Central memory CD4-positive, alpha-beta T cell (primary cell): ENCODE results near the gene FBXO44.

Experiments
- DNase-seq: peaks from one replicate; pipeline ENCODE4 v3.0.0; 2022

The FBXO44 gene

DNA sequence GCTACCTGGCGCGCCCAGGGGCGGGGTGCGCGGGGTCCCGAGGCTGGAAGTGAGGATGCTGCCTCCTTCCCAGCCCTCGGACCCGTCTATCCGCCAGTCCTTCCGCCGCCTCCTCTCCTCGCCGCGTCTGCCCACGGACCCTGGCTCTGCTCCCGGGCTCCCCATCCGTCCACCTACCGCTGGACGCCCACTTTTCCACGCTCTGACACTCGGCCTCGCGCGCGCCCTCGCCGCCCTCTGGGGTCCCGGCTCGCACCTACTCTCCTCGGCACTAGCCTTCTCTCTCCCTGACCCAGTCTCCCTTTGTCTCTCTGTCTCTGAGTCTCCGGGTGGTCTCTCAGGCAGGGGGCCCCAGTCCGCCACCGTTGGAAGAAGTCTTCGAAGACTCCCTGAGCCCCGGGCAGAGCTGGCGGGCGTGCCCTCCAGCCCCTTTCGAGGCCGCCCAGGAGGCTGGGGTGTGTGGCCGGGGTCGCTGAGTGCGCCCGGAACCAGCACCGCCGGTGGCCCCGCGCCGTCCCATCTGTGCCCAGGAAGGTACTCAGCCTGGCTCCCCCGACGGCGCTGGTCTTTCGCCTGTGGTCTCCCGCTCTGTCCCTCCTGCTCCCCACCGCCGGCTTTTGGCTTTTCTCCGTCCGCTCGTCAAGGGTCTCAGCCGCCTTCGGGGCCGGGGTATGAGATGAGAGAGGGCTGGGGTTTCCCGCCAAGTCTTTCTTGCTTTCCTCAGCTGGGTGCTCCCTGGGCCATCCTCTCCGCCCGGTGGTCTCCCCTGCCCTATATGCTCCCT, 37.4 kb downstream of the FBXO44 start:
- DNase-seq, result no peak

DNA sequence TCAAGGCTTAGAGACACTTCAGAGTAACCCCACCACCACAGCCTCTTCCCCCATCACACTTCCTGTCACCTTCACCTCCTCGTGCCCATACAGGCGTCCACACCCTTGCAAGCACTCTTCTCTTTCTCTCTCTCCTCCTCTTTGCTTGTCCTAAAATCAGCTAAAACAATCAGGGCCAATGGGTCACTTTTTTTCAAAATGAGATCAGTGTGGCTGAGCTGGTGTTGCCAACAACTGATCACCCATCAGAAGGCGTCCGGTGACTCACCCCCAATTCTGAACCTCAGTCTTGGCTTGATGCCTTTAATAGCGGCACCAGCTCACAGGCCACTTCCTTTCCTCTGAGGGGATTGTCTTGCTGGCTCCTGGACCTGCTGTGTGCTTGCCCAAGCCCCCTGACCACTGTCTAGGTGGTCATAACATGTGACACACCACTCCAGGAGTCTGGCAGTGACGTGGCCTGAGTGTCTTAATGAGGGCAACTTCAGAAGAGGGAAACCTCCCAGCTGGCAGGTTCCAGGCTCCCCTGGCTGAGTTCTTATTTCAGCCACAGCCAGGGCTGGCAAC, 38.4 kb downstream of the FBXO44 start:
- no peak for DNase-seq

DNA sequence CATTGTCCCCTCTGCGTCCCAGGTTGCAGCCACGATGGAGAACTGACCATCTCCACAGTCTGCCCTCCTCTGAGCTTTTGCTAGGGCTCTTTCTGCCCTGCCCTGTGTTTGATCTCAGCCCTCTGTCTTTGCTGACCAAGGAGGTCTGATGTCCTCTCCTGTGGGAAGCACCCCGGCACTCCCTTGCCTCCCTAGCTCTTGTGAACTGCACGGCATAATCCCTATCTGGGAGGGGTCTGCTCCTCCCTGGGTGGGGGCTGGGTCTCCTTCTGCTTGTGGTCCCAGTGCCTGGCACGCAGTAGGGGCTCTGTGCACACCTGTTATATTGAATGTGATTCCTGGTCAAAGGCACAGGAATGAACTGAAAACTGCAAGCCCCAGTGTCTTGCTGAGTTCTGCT, 39.2 kb downstream of the FBXO44 start:
- no peak for DNase-seq

DNA sequence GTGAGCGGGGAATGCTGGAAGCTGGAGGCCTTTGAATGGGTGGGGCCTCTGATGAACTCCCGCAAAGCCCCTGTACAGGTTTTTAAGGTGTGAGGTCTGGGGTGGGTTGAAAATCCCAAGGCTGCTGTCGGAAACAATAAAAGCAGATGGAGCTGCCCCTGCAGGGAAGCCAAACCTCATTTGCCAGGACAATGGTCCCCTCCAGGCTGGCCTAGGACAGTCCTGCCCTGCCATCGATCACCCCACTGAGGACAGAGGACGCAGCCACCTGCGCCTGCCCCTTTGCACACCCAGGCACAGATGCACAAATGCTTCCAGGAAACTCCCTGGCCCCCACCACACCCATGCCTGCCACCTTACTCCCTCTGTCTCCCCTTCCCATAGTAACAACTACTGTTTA, 41.2 kb downstream of the FBXO44 start:
- no peak for DNase-seq

DNA sequence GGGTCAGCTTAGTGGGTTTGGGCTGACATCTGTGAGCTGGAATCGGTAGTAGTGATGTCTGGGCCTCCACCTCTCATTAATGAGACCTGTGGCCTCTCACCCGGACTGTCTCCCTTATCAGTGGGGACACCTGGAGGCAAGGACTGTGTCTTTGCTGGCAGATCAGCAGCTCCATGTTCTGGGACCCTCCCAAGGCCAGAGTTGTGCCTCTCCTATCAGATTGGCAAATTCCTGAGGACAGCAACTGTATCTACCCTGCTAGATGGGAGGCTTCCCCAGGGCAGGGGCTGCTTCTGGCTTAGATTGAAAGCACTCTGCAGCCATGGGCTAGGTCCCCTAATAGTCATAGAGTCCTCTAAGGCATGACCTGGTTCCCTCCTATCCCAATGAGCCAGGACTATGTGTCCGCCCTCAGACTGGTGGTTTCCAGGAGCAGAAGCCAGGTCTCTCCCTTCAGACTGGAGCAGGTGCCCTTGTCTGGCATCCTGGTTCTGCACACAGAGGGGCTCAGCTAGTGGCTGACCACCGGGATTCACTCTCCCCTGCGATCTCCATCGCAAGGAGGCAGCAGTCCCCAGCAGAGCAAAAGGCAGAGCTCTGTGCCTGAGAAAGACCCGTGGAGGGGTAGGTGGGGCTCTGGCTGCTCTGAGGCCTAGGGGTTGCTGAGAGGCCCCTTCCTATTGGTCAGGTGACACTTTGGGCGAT, 42.7 kb downstream of the FBXO44 start:
- DNase-seq, result no peak

DNA sequence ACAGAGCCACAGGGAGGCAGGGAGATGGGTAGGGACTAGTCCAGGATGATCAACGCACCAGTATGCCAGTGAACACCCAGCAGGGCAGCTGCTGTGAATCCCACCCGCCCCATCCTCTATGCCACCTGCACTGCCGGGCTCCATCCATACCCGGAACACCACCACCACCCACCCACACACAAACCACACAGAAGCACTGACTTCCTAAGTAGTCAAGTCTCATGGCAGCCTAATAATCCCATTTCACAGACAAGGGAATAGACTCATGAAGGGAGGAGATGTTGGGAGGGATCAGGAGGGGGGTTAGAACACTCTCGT, 43.2 kb downstream of the FBXO44 start:
- no peak for DNase-seq

DNA sequence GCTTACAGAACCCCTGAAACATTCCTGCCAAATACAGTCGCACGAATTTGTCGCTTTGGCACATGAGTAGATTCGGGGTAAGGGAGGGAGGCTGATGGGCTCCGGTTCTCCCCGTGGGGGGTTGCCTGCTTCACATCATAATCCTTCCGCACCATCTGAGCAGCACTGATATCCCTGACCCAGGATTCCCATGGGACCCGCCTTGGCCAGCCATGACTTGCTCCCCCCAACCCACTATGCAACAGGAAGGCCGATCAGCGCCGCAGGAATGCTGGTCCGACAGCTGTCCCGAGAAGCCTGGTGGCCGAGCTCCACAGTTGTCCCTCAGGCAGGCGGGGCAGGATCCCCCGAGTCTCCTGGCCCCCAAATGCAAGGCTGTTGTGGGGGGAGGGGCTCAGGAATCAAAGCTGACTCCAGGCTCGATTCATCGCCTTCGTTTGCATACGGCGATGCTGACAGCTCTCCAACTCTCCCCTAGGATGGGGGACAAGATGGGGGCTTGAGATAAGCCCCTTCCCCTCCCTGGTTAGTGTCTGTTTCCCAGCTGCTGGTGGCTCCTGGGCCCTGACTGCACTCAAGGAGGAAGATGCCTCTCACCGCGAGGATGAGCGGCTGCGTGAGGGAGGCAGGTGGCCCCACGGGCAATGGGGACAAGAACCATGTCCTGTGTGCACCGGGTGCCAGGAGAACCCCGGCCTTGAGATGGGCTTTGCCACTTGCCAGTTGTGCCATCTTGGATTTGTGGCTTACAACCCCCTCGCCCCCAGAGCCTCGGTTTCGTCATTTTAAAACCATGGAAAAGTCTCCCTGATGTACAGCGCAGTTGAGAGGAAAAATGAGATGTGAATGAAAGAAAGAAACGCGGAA, 46.2 kb downstream of the FBXO44 start:
- DNase-seq, result no peak

DNA sequence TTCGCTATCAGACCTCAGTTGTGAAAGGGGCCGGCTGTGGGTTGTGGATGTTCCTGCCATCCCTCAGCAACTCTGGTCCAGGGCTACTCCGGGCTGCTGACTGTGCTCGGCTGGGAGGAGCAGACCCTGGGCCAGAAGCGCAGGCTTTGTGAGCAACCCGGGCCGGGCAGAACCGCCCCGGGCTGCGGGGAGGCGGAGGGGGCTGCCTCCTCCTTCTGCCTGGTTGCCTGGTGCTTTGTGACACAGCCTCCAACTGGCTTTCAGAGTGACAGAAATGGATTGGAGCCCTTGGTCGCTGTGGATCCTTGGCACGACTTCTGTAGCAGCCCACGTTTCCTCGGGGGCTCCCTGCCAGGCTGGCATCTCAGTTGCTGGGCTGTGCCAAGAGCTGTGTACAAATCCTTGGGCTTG, 46.9 kb downstream of the FBXO44 start:
- DNase-seq, result no peak

DNA sequence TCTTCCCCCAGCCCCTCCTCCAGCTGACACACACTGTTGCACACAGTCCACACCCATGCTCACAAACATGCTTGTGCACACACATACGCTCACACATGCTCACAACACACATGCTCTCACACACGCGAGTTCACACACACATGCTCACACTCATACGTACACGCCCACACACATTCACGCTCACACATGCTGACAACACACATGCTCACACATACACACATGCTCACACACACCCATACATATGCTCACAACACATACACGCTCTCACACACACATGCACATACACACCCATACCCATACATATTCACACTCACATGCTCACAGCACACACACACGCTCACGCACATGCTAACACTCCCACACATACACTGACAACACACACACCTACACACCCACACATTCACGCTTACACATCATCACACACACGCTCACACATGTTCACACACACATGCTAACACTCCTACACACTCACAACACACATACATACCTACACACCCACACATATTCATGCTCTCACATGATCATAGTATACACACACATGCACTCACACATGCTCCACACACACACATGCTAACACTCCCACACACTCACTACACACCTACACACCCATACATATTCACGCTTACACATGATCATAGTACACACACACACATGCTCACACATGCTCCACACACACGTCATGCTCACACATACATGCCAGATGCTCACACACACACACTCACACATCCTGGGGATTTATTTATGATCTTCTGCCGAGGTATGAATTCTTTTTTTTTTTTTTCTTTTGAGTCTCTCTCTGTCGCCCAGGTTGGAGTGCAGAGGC, 47.5 kb downstream of the FBXO44 start:
- no peak for DNase-seq

DNA sequence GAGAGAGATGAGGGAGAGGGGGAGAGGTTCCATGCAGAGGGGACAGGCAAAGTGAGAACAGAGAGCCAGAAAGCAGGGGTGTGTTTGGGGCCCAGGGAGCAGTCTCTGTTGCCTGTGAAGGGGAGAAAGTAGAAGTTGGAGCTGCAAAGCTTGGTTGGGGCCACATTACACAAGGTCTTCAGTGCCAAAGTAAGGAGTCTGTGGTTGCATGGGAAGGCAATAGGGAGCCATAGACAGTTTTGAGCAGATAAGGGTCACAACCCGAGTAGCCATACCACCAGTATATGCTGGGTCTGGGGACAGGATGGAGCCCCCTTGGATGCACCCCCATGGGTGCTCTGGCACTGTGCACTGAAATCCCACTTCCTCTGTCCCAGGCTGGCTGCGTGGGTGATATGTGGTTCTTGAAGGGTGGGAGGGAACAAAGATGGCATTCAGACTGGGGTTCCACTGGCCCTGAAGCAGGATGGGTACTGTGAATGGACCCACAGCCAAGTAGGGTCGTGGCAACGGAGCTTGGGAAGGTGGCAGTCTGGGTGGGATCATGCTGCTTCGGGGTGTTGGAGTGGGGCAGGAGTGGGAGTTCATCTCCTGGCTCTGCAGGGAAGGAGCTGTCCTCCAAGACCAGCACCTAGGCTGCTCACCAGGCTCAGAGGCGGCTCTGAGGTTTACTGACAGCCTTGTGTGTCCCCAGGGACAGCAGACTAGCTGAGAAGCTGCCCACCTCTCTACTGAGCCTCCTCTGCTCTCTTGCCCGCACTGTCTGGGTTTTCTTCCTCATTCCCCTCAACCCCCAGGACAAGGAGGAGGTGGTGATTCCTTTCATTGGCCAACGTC, 48.9 kb downstream of the FBXO44 start:
- DNase-seq, result no peak

DNA sequence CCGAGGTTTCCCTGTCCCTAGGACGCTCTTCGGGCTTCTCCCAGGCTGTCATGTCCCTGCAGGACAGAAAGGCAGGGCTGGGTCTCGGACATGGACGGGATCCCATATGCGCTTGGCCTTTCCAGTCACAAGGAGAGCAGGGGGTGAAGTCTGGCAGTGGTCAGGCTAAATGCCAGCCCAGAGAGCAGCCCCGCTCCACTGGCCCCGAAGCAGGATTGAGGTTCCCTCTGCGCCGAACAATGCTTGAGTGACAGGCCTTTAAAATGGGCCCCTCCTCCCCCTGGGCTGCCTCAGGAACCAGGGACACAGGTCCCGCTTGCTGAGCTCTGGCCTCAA, 49.5 kb downstream of the FBXO44 start:
- DNase-seq, result no peak

DNA sequence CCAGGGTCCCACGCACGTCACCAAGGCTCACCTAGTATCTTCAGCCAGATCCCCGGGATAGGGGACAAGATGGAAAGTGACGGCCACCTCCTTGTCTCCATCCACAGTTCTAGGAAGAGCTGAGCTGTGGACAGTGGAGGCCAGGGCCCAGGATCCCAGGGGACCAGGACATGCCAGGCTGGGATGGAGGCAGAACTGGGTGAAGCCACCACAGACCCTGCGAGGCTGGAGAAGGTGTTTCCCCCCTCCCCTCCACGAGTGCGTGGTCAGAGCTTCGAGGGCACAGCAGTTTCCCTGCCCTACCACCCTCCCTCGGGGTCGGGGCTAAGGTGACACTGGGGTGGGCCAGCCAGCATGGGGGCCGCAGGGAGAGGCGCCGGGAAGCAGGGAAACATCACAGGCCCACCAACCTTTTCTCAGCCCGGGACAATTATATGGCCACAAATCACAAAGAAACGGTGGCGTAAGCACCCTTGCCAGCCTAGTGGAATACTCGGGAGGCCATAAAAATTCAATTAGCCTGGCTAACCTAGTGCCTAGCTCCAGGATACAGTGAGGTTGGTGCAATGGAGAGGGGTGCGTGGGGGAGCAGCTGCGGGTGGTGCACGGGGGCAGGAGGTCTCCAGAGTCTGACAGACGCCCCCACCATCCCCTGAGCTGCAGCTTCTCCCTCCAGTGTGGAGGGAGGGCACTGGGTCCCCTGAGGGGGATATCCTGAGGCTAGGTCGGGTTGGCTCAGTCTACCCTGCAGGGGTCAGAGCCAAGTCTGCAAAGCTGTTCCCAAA, 50.2 kb downstream of the FBXO44 start:
- no peak for DNase-seq

DNA sequence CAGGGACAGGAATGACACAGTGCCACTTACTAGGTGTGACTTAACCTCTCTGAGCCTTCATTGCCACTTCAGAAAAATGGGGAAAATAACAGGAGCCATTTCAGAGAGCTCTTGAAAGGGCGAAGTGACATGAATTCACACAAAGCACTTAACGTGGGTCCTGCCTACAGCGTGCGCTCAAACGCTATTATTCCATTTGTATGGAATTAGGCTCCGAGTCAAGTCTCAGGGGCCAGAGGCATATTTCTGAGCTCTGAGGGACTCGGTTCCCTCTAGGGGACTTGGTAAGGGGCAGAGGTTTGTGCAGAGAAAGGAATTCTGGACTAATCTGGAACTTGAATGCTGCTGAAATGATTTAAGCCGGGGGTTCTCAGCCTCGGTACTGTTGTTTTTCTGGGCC, 50.9 kb downstream of the FBXO44 start:
- no peak for DNase-seq

DNA sequence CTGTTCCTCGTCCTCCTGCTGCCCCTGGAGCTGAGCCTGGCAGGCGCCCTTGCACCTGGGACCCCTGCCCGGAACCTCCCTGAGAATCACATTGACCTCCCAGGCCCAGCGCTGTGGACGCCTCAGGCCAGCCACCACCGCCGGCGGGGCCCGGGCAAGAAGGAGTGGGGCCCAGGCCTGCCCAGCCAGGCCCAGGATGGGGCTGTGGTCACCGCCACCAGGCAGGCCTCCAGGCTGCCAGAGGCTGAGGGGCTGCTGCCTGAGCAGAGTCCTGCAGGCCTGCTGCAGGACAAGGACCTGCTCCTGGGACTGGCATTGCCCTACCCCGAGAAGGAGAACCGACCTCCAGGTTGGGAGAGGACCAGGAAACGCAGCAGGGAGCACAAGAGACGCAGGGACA, 51.6 kb downstream of the FBXO44 start:
- DNase-seq, result no peak

DNA sequence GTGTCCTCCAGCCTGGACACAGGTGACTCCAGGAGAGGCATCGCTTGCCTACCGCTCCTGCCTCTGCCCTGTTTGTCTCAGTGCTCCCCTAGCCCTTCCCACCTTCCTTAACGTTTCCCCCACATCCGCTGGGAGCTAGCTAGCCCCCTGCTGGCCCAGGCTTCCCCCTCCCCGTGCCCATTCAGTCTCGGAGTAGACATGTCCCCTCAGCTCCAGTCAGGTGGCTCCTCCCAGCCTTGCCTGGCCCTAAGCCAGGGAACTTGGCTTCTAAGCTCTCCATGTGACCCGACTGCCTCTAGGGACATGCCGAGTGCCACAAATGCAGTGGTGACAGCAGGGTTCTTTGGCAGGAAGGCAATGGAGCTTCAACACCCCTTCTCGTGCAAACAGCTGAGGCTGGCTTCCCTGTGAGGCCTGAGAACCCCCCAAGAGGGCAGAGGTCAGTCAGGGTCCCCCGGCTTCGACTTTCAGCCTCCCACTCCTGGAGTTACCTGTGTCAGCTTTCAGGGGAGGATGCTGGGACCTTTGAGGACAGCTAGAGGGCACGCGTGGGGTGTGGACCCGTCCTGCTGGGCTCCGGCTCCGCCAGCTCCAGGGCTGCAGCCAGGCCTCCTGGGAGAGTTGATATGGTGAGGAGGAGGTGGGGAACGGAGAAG, 53.1 kb downstream of the FBXO44 start:
- DNase-seq, result no peak

DNA sequence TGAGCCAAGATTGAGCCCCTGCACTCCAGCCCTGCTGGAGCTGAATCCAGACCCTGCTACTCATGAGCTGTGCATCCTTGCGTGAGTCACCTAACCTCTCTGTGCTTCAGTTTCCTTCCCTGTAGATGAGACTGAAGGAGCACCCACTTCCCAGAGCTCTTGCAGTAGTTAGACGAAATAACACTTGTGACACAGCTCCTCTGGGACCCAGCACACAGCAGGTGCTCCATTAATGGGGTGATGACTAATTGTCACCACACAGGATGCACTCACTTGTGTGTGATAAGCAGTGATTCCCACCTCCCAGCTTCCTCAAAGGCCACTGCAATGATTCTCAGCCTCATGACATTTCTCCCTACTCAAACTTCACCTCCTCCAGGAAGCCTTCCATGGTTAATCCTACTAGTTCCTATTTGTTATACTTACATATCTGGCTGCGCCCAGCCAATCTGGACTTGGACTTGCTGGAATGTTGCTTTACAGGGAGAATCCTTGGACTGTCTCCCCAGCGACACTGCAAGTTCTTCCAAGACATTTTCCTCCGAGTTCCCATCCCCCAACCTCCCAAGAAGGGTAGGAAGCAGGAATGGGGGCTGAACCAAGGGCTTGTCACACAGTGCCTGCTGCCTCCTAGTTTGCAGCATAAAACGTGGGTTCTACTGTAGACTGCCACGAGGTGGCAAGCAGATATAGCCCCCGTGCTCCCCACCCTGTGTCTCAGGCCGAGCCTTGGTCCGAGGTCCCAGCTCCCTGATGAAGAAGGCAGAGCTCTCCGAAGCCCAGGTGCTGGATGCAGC, 54.1 kb downstream of the FBXO44 start:
- no peak for DNase-seq

DNA sequence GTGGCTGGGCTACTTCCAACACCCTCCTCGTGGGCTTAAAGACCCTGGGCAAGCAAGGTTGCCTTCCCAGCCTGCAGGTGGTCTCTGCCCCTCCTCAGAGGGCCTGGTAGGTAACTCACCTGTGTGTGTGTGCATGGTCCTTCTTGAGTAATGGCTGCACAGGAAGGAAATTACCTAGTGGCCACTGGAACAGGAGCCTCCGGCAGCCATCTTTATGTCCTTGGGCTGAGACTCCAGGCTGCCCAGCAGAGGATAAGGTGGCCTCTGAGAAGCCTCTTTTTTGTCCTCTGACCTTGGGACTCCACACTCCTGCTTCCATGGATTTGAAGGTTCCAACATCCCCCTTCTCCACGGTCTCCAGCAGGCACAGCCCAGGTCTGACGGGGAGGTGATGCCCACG, 56.8 kb downstream of the FBXO44 start:
- DNase-seq, result no peak

DNA sequence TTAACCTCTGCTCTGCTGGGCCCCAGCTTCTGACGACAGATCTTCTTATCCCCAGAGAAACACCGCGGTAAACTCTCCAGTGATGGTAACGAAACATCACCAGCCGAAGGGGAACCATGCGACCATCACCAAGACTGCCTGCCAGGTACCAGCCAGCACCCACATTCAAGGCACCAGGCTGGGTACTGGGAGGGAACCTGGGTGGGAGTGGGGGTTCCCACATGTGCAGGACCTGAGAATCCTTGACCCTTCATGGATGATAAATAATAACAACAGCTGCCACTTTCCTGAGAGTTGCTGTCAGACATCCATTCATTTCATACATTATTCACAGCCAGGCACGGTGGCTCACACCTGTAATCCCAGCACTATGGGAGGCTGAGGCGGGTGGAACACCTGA, 57.6 kb downstream of the FBXO44 start:
- no peak for DNase-seq
